SK-N-SH treated with all-trans-retinoic acid at 6 μM for 48 hours (cell line): ENCODE measurements around the gene EXOC4.

Experiments
- CREB5 ChIP-seq: fragments of 250-450 bp; sonication (Bioruptor Pico); IDR thresholded peaks from 2 replicates; pipeline ENCODE4 v1.5.1; 2020; ENCODE audit warnings: low read depth, mild to moderate bottlenecking, moderate library complexity
- PATZ1 ChIP-seq: fragments of 250-450 bp; sonication (Bioruptor Pico); IDR thresholded peaks from 2 replicates; pipeline ENCODE4 v1.8.0; 2020; ENCODE audit warnings: mild to moderate bottlenecking, moderate library complexity, borderline replicate concordance
- PPARA ChIP-seq: fragments of 250-450 bp; sonication (Bioruptor Pico); IDR thresholded peaks from 2 replicates; pipeline ENCODE4 v1.5.0; 2020; ENCODE audit warnings: mild to moderate bottlenecking, borderline replicate concordance
- ZFP3 ChIP-seq: fragments of 250-450 bp; sonication (Bioruptor Pico); IDR thresholded peaks from 2 replicates; pipeline ENCODE4 v1.5.0; 2020; ENCODE audit warnings: mild to moderate bottlenecking, moderate library complexity
- ZFP30 ChIP-seq: fragments of 450-650 bp; formaldehyde crosslinking; IDR thresholded peaks from 2 replicates; pipeline ENCODE4 v1.5.0; 2022; ENCODE audit warnings: mild to moderate bottlenecking, moderate library complexity
- ZNF70 ChIP-seq: fragments of 450-650 bp; formaldehyde crosslinking; IDR thresholded peaks from 2 replicates; pipeline ENCODE4 v1.5.0; 2020; ENCODE audit warnings: mild to moderate bottlenecking, moderate library complexity

- TF ChIP-seq CREB5 (CRISPR knock-in tag), result no peak
- TF ChIP-seq ZFP3 (CRISPR knock-in tag), result no peak
- no peak for TF ChIP-seq PATZ1 (CRISPR knock-in tag)
- TF ChIP-seq PPARA (CRISPR knock-in tag), result no peak
- no peak for TF ChIP-seq ZFP30 (CRISPR knock-in tag)
- no peak for TF ChIP-seq ZNF70
Observed at GRCh38 chr7:133830081-133830480, 577.2 kb downstream of the EXOC4 start.
